H1 (cell line): ENCODE data around the gene AP3D1. TPM values are rescaled to one million over a fixed set of nuclear protein-coding genes. Genes with fewer than 3 reads are reported as not detected.

Experiments used
- ASH2L ChIP-seq: fragments of 200-600, 300-600 bp; sonication (generic); IDR thresholded peaks from one replicate; pipeline ENCODE4 v1.7.1; 2017; ENCODE audit warnings: low read length
- ATF3 ChIP-seq: IDR thresholded peaks from 2 replicates; pipeline ENCODE4 v1.6.1; 2011; ENCODE audit warnings: low read depth, mild to moderate bottlenecking, low read length; ENCODE audit not compliant: insufficient read depth
- CREB1 ChIP-seq: IDR thresholded peaks from 2 replicates; pipeline ENCODE4 v1.6.1; 2012; ENCODE audit warnings: inconsistent platforms
- E2F6 ChIP-seq: IDR thresholded peaks from 2 replicates; pipeline ENCODE4 v1.6.1; 2012; ENCODE audit warnings: inconsistent platforms
- GABPA ChIP-seq: IDR thresholded peaks from 2 replicates; pipeline ENCODE4 v1.6.1; 2011; ENCODE audit warnings: mild to moderate bottlenecking, low read length, moderate library complexity, borderline replicate concordance; ENCODE audit not compliant: insufficient read depth
- GTF2F1 ChIP-seq: IDR thresholded peaks from 2 replicates; pipeline ENCODE4 v1.6.1; 2012; ENCODE audit warnings: low read depth, low read length, improper control_type of control experiment, borderline replicate concordance
- HDAC2 ChIP-seq, 2 experiments: fragments of 300-600 bp in 1 of 2; sonication (generic) in 1 of 2; IDR thresholded peaks; 2 replicates each; pipeline ENCODE4 v1.6.1; 2011 to 2012; ENCODE audit warnings: low read depth in 2 of 2, low read length in 2 of 2, mild to moderate bottlenecking in 2 of 2, moderate library complexity in 2 of 2, borderline replicate concordance in 1 of 2, inconsistent platforms in 1 of 2
- KDM1A ChIP-seq: fragments of 200-600, 300-600 bp; sonication (generic); IDR thresholded peaks from 2 replicates; pipeline ENCODE4 v1.7.1; 2016; ENCODE audit warnings: mild to moderate bottlenecking, low read length, borderline replicate concordance
- KDM4A ChIP-seq: IDR thresholded peaks from one replicate; pipeline ENCODE4 v1.7.1; 2012; ENCODE audit warnings: low read depth, mild to moderate bottlenecking, moderate library complexity, low read length, inconsistent platforms; ENCODE audit not compliant: severe bottlenecking
- KDM5A ChIP-seq: fragments of 200-600 bp; IDR thresholded peaks from 2 replicates; pipeline ENCODE4 v1.7.1; 2012; ENCODE audit warnings: mild to moderate bottlenecking, low read length, inconsistent platforms, mixed read lengths
- MAFK ChIP-seq: IDR thresholded peaks from 2 replicates; pipeline ENCODE4 v1.6.1; 2012; ENCODE audit warnings: low read depth, mild to moderate bottlenecking, improper control_type of control experiment, low read length
- NRF1 ChIP-seq: IDR thresholded peaks from 2 replicates; pipeline ENCODE4 v1.6.1; 2011; ENCODE audit warnings: mild to moderate bottlenecking, low read depth, low read length, improper control_type of control experiment
- PHF8 ChIP-seq: fragments of 200-600 bp; sonication (generic); conservative IDR thresholded peaks from 2 replicates; pipeline ENCODE4 v1.7.1; 2012; ENCODE audit warnings: low read depth, mild to moderate bottlenecking, inconsistent platforms, low read length, moderate library complexity
- POLR2AphosphoS5 ChIP-seq: IDR thresholded peaks from 2 replicates; pipeline ENCODE4 v1.6.1; 2011; ENCODE audit warnings: low read depth, low read length
- RAD21 ChIP-seq, 2 experiments: IDR thresholded peaks in 1 of 2; conservative IDR thresholded peaks in 1 of 2; 2 replicates each; pipeline ENCODE4 v1.6.1; 2011; ENCODE audit warnings: low read depth in 2 of 2, low read length in 2 of 2, improper control_type of control experiment in 1 of 2, inconsistent platforms in 1 of 2, mild to moderate bottlenecking in 1 of 2, moderate library complexity in 1 of 2
- RBBP5 ChIP-seq: IDR thresholded peaks from 2 replicates; pipeline ENCODE4 v1.7.1; 2012; ENCODE audit warnings: low read depth, mild to moderate bottlenecking, inconsistent platforms, low read length, moderate library complexity, borderline replicate concordance
- SIN3A ChIP-seq, 2 experiments: IDR thresholded peaks in 1 of 2; conservative IDR thresholded peaks in 1 of 2; 2 replicates each; pipeline ENCODE4 v1.6.1; 2011 to 2012; ENCODE audit warnings: low read length in 2 of 2, improper control_type of control experiment in 1 of 2, low read depth in 1 of 2, mild to moderate bottlenecking in 1 of 2
- SIX5 ChIP-seq: IDR thresholded peaks from 2 replicates; pipeline ENCODE4 v1.6.1; 2011; ENCODE audit warnings: mild to moderate bottlenecking, low read depth, low read length
- SP4 ChIP-seq: IDR thresholded peaks from 2 replicates; pipeline ENCODE4 v1.6.1; 2012; ENCODE audit warnings: low read length, inconsistent platforms
- TAF1 ChIP-seq: IDR thresholded peaks from 2 replicates; pipeline ENCODE4 v1.6.1; 2011; ENCODE audit warnings: mild to moderate bottlenecking, low read depth, low read length
- TBP ChIP-seq: IDR thresholded peaks from 2 replicates; pipeline ENCODE4 v1.6.1; 2011; ENCODE audit warnings: low read depth, low read length, improper control_type of control experiment
- polyA plus RNA-seq, 7 experiments: library from polyadenylated mRNA; depleted of rRNA in 3 of 7; stranded (reverse) in 5 of 7; unstranded in 2 of 7; fragments of >200 nt in 5 of 7; fragments of 200-250 nt in 2 of 7; gene quantifications; 1 replicate in 5 of 7; 2 replicates in 1 of 7; 4 replicates in 1 of 7; pipeline versions ENCODE4 v1.2.1 to v1.2.3, GENCODE V29; 2011 to 2013; ENCODE audit warnings: missing spikeins in 2 of 7, mixed read lengths in 2 of 7
- total RNA-seq: library from RNA; stranded (reverse); fragmentation: NEBNext Ultra II Directional; extraction: Animal tissue kit (Norgen Biotek cat#: 25700); gene quantifications from 2 replicates; pipeline ENCODE4 v1.2.1, GENCODE V29; 2021

The AP3D1 gene
- total and polyA plus RNA-seq, 2 of the 8 experiments (the other 6 are each of a cell fraction or from before 2014, with no cell fraction given): 161 to 174 TPM

- TF ChIP-seq HDAC2 (IDR thresholded peaks at IDR 0.05; ENCODE audit: borderline replicate concordance in 1 of 2, low read depth in 2 of 2, low read length in 2 of 2) (peak in 1 of 2 experiments; percentile 100; a peak in 2 of 4 replicates), RBBP5 (0 out of 2 replicates have a peak, but pooled peaks have one; percentile 7), SIX5 (no peak), MAFK (no peak), TBP (peak; percentile 97), GTF2F1 (peak; percentile 98), SIN3A (conservative IDR thresholded peaks at IDR 0.05 in 1 of 2, IDR thresholded peaks at IDR 0.05 in 1 of 2; ENCODE audit: low read depth in 1 of 2, low read length in 2 of 2) (peak in 1 of 2 experiments; percentile 55; a peak in 2 of 4 replicates), TAF1 (peak; percentile 99), ASH2L (peak; percentile 52), PHF8 (peak; percentile 84), GABPA (peak; percentile 16; the same call in 1 of the 2 replicates), KDM4A (peak; percentile 19), ATF3 (0 out of 2 replicates have a peak, but pooled peaks have one; percentile 14), POLR2AphosphoS5 (peak; percentile 99), SP4 (peak; percentile 96), KDM1A (peak; percentile 100), KDM5A (no peak), RAD21 (IDR thresholded peaks at IDR 0.05 in 1 of 2, conservative IDR thresholded peaks at IDR 0.05 in 1 of 2; ENCODE audit: low read depth in 2 of 2, low read length in 2 of 2) (peak in 1 of 2 experiments; percentile 23; a peak in 2 of 4 replicates), E2F6 (peak; percentile 83), NRF1 (peak; percentile 98), CREB1 (peak; percentile 88)
Observed at GRCh38 chr19:2050991-2051772, 100.2 kb downstream of the AP3D1 start, which contains the start of gene MKNK2 (continued).
